BJ (cell line): ENCODE results near the gene MAPKAPK3. TPM values are rescaled to one million over a fixed set of nuclear protein-coding genes. Genes with fewer than 3 reads are reported as not detected.

Experiments used
- CTCF ChIA-PET: fragments of 350-600 bp; formaldehyde crosslinking; extraction: SDS; loops from one replicate; lab custom pipeline; 2021; ENCODE audit warnings: antibody characterized with exemption, inconsistent platforms; lab: Yijun Ruan, JAX
- POLR2A ChIA-PET: fragments of 300-600 bp; sonication (Branson Sonifier 250); formaldehyde crosslinking; extraction: SDS; loops from one replicate; lab custom pipeline; 2021; ENCODE audit warnings: antibody characterized with exemption; lab: Charles Lee
- DNase-seq: peaks from one replicate; pipeline ENCODE4 v3.0.0-alpha.2; 2011; ENCODE audit warnings: low read depth
- H3K27me3 ChIP-seq: 2 replicates; pipeline ENCODE4 v1.6.0; 2011; ENCODE audit warnings: low read length; ENCODE audit not compliant: control insufficient read depth, insufficient read depth
- H3K36me3 ChIP-seq: 2 replicates; pipeline ENCODE4 v1.5.1; 2011; ENCODE audit warnings: low read length; ENCODE audit not compliant: control insufficient read depth, insufficient read depth
- H3K4me3 ChIP-seq: 2 replicates; pipeline ENCODE4 v1.5.1; 2011; ENCODE audit warnings: low read depth, mild to moderate bottlenecking, control low read depth, low read length
- polyA plus RNA-seq: library from polyadenylated mRNA; depleted of rRNA; stranded (reverse); fragments of >200 nt; gene quantifications from 2 replicates; pipeline ENCODE4 v1.2.3, GENCODE V29; 2011
- TF ChIP-seq, protein P1 (sequence below): IDR thresholded peaks from 2 replicates; pipeline ENCODE4 v1.5.1; 2011; ENCODE audit warnings: low read depth, mild to moderate bottlenecking, control low read depth, inconsistent platforms, low read length, moderate library complexity; ENCODE audit not compliant: insufficient read depth

MAPKAPK3 gene
- polyA plus RNA-seq, 1 experiment: 53.5 TPM

DNA sequence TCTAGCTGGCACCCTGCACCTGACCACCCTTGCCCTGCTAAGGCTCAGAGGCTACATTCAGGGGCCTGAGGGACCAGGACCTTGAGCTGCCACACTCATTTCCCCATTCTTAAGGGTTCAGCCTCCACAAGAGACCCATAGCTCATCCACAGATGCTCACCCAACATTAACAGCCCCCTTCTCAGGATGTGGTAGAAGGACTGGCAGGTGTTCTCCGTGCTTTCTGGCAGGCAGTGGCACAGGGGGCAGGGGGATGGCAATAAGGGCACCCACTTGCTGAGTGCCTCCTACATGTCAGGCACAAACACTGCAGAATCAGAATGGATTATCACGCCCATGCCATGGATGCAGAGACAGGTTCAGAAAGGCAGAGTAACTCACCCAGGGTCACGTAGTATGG lies 9.4 kb downstream of the MAPKAPK3 start:
- TF ChIP-seq, protein P1, sequence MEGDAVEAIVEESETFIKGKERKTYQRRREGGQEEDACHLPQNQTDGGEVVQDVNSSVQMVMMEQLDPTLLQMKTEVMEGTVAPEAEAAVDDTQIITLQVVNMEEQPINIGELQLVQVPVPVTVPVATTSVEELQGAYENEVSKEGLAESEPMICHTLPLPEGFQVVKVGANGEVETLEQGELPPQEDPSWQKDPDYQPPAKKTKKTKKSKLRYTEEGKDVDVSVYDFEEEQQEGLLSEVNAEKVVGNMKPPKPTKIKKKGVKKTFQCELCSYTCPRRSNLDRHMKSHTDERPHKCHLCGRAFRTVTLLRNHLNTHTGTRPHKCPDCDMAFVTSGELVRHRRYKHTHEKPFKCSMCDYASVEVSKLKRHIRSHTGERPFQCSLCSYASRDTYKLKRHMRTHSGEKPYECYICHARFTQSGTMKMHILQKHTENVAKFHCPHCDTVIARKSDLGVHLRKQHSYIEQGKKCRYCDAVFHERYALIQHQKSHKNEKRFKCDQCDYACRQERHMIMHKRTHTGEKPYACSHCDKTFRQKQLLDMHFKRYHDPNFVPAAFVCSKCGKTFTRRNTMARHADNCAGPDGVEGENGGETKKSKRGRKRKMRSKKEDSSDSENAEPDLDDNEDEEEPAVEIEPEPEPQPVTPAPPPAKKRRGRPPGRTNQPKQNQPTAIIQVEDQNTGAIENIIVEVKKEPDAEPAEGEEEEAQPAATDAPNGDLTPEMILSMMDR: no peak
- no peaks in the 10 kb centered on the region for H3K27me3 ChIP-seq
- H3K36me3 ChIP-seq: no peaks in the 10 kb centered on the region
- ChIA-PET POLR2A (no interaction called here), CTCF (interaction anchor here (1.2 kb wide), 1 partner anchor 10 kb away, joined by 7 read pairs; no protein-coding TSS in a partner anchor)
- no peak for DNase-seq
- H3K4me3 ChIP-seq: no peak overlapping the region

DNA sequence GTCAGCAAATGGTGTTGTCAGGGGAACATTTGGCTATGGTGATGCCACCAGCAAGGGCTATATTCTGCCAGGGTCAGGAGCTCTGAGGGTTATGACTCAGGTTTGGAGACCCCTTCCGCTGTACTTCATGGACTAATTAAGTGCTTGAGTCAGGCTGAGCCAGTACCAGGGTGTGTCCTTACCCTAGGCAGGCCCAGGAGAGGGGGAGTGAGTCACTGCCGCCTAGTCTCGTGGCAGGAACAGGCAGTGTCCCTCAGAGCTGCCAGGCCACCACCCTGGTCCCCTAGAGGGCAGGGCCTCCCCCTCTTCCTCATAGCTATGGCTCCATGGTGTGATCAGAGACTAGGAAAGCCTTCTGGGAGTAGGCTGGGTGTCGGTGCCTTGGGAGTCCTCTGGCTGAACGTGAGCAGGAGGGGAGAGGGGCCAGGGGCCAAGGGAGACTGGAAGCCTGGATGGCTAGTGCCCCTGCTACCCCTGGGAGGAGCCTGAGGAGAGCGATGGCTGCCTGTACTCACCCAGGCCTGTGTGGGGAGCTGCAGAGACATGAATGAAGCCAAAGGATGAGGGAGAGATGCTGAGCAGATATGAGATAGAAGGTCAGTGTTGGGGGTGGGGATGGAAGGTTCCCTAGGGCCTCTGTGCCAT lies 10.6 kb downstream of the MAPKAPK3 start:
- Histone ChIP-seq H3K36me3 (no peaks in the 10 kb centered on the region), H3K27me3 (no peaks in the 10 kb centered on the region), H3K4me3 (no peak overlapping the region)
- TF ChIP-seq, protein P1: peak; percentile 58
- POLR2A ChIA-PET: no interaction called here
- no peak for DNase-seq
- CTCF ChIA-PET: interaction anchor here (0.9 to 2.4 kb wide), 8 partner anchors 9 to 762 kb away, joined by 3 to 11 read pairs (median 6); no protein-coding TSS in a partner anchor

- no peaks in the 10 kb centered on the region for H3K36me3 ChIP-seq
- TF ChIP-seq, protein P1: no peak
- CTCF ChIA-PET: interaction anchor here (0.9 to 2.4 kb wide), 7 partner anchors 8 to 743 kb away, joined by 3 to 11 read pairs (median 5); no protein-coding TSS in a partner anchor
- no peak for DNase-seq
- no peak overlapping the region for H3K4me3 ChIP-seq
- POLR2A ChIA-PET: no interaction called here
- H3K27me3 ChIP-seq: no peaks in the 10 kb centered on the region
Observed at GRCh38 chr3:50628601-50629000, 11.7 kb downstream of the MAPKAPK3 start.

GRCh38 chr3:50630394-50630793 lies 13.4 kb downstream of the MAPKAPK3 start:
- TF ChIP-seq, protein P1: no peak
- DNase-seq: no peak
- Histone ChIP-seq H3K4me3 (no peak overlapping the region), H3K27me3 (no peaks in the 10 kb centered on the region), H3K36me3 (no peaks in the 10 kb centered on the region)
- ChIA-PET POLR2A (interaction anchor here (0.5 kb wide), 1 partner anchor 79 kb away, joined by 4 read pairs; no protein-coding TSS in a partner anchor), CTCF (interaction anchor here (1.6 to 3.0 kb wide), 3 partner anchors 11 to 19 kb away, joined by 5 to 13 read pairs (median 6); partner anchors contain the start of genes CISH and MAPKAPK3)

GRCh38 chr3:50630877-50631276 lies 13.9 kb downstream of the MAPKAPK3 start:
- Histone ChIP-seq H3K36me3 (no peaks in the 10 kb centered on the region), H3K4me3 (no peak overlapping the region), H3K27me3 (no peaks in the 10 kb centered on the region)
- ChIA-PET POLR2A (no interaction called here), CTCF (interaction anchor here (0.8 to 3.0 kb wide), 4 partner anchors 10 to 20 kb away, joined by 3 to 13 read pairs (median 6); partner anchors contain the start of genes CISH and MAPKAPK3)
- TF ChIP-seq, protein P1: no peak
- no peak for DNase-seq
